NCI-H345 (cell line): ENCODE results near the gene FBXO38.

Source experiments
- DNase-seq: peaks from one replicate; lab custom pipeline; 2025; lab: John Stamatoyannopoulos, UW

Gene FBXO38, protein sequence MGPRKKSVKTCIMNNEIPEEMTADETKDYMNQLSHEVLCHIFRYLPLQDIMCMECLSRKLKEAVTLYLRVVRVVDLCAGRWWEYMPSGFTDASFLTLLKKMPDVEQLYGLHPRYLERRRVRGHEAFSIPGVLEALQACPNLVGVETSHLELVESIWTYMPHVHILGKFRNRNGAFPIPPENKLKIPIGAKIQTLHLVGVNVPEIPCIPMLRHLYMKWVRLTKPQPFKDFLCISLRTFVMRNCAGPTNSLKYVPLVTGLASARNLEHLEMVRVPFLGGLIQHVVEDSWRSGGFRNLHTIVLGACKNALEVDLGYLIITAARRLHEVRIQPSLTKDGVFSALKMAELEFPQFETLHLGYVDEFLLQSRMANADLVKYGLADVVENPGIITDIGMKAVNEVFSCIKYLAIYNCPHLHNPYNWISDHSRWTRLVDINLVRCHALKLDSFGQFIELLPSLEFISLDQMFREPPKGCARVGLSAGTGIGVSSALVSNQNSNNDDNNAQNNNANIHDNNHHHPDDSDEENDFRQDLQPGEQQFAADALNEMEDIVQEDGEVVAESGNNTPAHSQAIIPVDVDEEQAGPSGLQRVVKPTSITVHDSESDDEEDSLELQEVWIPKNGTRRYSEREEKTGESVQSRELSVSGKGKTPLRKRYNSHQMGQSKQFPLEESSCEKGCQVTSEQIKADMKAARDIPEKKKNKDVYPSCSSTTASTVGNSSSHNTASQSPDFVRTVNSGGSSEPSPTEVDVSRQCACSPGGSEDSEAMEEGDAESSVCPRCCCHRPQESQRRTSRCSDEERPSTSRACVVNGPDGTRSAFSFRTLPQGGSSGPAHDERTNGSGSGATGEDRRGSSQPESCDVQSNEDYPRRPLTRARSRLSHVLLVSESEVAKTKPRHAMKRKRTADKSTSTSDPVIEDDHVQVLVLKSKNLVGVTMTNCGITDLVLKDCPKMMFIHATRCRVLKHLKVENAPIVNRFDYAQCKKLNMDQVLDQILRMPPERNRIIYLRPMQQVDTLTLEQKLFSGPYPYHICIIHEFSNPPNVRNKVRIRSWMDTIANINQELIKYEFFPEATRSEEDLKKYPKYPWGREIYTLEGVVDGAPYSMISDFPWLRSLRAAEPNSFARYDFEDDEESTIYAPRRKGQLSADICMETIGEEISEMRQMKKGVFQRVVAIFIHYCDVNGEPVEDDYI

DNA sequence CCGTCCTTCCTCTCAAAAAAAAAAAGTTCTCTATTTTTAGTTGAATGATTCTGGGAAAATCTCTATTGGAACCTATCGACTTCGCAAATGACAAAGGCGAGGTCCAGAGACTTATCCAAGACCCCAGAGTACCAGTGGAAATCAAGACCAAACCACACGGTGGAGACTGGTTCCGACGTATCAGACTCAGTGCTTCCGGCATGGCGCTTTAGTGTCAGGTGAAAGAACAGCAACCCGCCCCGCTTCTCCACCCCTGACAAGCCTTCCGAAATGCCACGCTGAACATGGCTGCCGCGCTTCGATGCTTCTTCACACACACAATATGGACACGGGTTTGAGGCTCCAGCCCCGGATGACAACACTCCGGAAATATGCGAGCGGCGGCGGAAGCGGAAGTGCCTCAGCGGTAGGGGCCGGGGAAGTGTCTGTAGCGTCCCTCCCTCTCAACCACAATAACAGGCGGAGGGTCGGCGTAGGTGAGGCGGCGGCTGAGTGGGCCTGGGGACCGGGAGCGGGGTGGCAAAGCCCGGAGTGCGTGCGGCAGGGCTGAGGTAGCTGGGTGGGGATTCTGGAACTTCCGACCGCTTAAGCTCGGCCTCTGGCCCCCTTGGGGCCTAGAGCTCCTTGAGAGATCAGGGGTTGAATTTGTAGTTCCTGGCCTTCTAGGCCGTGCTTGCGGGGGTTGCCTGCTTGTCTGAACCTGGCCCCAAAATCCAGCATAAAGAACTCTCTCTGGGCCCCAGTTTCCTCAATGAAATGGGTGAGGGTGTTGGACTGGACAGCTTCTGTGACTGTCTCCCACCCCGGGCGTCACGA, at the start of gene FBXO38:
Gene FBXO38 (plus strand): TSS at position 395 of the 816 bp plus-strand sequence. CDS start 10,819 bp downstream, outside the sequence.
- DNase-seq = peak; percentile 99

DNA sequence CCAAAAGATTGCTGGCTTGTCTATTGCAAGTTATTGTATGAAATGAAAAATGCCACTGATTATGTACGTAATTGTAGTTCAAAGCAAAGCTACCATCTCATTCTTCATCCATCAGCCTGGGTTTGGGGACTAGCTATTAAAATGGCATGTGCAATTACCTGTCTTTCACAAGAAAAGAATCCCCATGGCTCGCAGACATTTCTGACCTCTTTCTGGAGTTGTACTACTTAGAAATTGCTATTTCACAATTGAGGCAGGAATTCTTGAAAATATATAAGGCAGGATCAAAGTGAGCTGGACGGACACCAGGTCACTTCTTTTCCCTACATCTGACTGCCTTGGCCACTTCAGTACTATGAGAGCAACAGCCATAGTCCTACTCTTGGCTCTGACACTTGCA, 48.5 kb upstream of the FBXO38 start, which contains the start of gene SPINK9:
Gene SPINK9 (plus strand): TSS at position 301 of the 400 bp plus-strand sequence. CDS start 55 bp downstream, at position 356.
- DNase-seq = no peak

DNA sequence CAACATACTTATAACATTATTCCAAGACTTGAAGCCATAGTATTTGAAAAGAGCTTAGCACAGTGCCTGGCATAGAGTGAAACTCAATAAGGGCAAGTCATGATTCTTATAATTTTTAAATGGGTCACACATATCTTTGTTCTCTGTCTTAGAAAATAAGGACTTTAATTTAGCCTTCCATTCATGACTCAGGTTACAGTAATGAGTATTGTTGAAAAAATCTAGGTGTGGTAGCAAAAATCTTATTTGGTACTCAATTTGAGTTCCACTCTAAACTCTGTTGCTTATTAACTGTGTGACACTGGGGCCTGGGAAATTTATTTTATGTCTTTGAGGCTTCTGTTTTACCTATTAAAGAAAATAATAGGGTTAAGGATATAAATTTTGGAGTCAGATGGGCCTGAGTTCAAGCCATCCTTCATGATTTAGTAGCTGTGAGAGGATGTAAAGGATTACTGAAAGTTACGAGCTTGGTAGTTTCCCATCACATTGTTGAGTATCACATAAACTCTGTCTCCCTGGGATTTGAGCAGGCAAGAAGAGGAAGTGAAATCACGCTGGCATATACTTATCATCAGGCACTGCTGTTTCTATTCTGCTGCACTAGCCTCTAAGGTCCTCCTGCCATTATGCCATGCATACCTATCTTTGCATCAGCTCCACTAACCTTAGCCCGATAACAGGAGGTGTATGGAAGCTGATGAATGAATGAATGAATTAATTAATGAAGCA, 46.9 kb upstream of the FBXO38 start:
- no peak for DNase-seq

DNA sequence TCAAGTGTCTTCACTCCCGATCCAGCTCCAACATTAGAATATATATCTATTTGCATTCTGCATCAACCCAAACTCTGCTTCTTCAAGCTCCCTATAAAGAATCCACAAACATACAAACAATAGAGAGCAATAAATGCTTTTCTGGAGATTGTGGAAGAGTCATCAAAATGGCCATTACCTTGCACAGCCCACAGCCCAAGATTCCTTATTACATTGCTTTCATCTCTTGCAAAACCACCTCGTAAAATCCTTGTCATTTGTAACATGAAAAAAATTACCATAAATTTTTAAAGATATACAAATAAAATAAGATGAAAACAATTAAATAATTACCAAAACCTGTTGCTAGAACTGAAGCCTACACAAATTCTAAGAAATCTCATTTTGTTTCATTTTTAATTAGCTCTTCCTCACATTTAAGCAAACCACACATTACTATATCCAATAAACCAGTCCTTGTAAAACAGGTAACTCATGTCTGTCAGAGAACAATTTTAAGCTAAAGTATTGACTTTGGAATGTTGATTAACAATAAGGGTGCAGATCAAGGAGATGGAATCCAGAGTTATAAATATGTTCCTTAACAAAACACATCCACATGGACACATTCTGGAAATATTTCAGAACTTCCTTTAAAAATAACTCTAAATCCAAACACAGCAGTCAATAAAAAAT, 41.2 kb upstream of the FBXO38 start:
- DNase-seq = no peak

DNA sequence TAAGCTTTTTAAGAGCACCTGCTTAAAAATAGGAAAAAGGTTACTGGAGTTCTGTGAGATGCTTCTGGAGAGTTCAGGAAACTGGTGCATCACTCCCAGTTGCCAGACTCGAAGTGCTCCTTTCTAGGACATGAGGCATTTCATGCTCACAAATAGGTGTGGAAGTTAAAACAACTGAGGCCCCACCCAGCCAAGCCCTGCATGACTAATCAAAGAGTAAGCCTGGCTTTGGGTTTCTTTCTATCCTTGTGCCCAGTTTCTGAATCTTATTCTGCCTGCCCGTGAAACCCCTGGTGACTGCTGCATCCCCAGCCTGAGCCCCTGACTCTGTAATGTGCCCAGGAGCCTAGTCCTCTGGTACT, 40.7 kb upstream of the FBXO38 start:
- DNase-seq = no peak

DNA sequence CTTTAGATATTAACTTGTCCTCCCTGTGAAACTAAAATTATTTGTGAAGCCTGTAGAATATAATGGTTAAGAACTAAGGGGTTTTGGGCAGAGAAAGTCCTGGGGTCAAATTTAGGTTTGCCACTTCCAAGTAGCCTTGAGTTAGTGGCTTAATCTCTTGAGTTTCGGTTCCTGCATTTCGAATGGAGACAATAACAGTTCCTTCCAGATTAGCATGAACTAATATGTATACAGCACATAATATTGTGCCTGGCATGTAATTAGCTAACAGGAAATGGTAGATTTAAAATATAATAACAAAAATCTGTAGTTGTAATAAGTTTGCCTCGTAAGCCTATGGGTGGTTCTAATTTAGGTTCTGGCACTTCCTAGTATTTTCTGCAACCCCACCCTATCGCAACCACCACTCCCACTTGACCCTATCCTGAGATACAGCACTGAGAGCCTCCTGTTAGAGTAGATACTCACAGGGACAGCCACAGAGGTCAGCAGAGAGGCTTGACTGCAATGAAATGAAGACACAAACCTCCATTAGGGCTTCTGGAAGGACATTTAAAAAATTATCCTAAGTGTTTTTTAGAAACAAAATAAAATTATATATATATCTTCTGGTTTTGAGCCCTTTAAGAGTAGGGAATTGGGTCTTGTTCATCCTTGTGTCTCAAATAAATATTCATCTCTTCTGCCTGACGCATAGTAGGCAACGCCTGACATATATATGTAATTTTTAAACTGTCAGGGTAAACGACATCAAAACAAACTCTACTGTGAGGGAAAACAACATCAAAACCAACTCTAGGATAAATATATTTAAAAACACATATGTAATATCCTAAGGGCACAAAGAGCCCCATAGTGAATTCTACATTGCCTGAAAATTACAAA, 39.9 kb upstream of the FBXO38 start:
- no peak for DNase-seq

DNA sequence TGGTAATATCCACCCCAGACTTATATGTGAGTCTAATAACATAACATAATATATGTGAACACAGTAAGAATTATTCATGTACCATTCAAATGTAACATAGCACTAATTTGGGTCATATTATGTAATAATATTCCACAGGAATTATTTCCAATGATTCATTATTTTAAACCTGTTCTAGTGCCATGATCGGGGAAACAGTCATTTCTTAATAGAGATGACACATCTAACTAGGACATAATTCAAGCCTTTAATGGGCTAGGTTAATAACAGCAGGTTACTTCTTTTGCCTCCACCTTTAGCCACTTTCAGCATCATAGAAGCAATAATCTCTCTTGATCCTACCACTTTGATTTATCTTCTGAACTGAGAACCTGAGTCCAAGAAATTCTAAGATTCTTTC, 36.1 kb upstream of the FBXO38 start:
- no peak for DNase-seq

DNA sequence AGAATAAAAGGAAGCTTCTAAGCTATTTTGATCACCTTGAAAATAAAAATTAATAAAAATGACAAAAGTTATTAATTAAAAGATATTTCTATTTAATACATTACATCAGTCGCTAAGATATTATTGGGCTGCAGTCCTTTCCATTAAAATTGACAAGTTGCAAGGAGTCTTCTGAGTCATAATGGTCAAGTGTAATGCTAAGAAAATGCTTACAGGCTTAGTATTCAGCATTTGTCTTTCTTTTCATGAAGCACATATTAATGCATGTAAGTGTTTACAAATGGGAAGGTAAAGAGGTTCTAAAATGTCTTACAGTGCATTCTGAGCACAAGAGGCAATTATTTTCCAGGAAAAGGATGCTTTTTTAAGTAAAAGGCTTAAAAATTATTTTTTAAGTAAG, 31.1 kb upstream of the FBXO38 start:
- no peak for DNase-seq

DNA sequence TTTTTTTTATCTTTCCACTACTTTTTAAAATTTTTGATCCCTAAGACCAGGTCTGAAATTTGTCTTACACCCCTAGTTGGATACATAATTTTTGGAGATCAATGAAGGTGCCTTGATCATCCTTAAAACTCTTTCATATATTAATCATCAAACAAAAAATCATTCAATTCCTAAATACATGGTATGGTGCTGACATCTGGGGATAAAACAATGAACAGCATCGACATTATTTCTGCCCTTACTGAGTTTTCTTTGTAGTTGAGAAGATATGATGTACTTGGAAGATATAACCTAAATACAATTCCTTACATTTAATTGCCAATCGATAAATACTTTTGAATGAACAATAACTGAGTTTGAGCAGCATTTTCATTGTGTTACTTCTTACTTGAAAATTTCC, 30.1 kb upstream of the FBXO38 start:
- DNase-seq = no peak

DNA sequence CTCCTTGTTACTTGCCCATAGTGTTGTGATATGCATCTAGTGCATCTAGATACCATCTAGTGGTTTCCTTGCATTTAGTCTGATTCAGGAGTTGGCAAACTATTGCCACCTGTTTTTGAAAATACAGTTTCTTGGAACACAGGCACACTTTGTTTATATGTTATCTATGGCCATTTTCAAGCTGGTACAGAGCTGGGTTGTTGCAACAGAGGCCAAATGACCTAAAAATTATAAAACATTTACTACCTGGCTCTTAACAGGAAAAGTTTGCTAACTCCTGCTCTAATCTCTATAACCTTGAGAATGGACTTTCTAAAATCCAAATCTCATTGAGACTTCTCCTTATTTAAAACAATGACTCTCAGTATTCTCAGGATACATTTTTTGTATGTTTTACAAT, 19.4 kb upstream of the FBXO38 start:
- DNase-seq = no peak

DNA sequence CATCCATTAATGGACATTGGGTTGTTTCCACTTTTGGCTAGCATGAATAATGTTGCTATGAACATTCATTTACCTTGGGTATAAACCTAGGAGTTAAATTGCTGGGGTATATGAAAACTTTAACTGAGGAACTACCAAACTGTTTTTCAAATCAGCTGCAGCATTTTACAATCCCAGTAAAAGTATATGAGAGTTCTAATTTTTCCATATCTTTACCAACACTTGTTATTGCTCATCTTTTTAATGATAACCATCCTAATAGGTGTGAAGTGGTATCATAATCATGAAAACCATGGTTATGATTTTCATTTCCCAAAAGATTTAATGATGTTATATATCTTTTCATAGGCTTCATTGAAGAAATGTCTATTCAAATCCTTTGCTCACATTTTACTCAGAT, 15.5 kb upstream of the FBXO38 start:
- no peak for DNase-seq

DNA sequence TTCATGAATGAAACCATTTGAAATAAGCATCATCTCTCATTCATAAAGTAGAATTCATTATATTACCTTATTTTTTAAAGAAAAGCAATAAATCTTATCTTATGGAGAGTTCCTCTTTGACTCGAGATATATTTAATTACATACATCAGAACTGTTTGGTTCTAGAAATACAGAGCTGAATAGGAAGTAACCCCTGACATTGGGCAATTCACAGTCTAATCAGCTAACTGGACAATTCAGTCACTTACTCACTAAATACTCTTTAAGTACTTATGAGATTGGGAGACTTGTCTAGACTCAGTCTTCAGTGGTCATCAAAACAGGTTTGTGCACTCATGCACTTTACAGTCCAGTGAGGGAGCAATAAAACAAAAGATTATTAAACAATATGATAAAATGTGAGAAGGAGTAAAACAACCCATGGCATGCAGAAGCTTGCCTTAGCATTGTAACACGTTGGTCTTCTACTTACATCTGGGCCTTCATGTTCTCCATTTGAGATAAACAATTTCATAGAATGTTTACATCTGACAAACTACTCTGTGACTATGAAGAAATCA, 11.5 kb upstream of the FBXO38 start:
- DNase-seq = no peak

DNA sequence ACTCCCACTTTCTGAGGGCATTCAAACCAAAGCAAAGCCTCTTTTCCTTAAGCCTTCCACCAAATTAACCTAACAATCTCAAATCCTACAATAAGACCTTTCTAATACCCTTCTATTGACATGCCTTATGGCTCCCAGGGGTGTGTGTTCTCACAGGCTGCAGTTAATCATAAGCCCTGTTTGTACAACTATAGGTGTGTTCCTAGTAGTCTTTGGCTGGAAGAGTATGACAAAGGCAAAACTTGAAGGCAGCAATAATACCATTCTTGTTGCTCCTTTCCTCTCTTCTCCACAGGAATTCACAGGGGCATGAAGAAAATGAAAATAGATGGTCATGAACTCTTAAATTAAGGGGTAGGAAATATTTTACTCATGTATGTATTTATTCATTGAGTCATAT, 10.9 kb upstream of the FBXO38 start:
- DNase-seq = no peak

DNA sequence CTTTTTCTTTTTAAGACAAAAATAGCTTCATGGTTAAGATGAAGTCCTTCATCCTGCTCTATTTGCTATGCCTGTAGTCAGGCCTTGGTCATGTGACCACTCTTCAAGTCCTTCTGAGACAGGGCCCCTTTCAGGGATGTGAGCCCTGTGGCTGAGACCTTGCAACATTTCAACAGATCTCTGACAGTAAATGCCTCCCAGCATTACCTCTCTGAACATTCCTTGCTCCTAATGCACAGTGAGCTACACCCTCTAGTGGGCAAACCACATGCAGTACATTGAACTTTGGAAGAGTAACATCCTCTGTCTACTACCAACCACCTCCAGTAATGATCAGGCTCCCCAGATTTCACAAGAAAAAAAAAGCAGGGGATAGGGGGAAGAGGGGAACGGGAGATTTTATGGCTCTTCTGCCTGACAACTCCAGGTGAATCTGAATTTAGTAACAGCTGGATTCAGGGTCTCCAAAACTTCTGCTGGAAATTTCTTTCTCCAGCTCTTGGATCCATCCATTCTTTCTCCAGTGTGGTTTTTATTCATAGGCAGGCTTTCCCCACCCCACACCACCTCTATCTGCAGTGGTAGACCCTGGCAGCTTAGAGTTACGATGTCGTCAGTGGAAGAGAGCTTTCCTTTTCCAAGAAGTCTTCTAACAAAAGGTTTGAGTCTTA, 8.9 kb upstream of the FBXO38 start:
- peak; percentile 54 for DNase-seq

DNA sequence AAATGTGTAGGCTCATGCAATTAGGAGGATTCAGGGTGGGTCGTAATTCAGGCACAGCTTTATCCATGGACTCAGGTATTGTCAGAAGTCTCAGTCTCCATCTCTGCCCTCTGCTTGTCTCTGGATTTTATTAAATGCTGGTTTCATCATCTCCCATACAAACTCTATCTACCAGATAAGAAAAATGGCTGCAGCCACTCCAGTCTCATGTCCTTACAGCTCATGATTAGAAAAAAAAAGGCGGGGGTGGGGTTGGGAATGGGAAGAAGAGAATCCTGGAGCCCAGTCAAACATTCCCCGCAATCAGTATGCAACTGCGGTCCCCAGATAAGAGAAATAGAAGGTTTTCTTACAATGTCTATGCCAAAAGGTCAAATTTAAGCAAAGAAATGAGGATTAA, 7.6 kb upstream of the FBXO38 start:
- no peak for DNase-seq

DNA sequence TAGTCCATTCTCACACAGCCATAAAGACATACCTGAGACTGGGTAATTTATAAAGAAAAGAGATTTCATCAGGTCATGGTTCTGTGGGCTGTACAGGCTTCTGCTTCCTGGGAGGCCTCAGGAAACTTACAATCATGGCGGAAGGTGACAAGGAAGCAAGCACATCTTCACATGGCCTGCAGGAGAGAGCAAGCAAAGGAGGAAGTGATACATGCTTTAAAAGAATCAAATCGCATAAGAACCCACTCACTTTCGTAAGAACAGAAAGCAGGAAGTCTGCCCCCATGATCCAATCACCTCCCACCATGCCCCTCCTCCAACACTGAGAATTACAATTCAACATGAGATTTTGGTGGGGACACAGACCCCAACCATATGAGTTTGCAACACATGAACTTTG, 5.1 kb upstream of the FBXO38 start:
- DNase-seq = no peak

DNA sequence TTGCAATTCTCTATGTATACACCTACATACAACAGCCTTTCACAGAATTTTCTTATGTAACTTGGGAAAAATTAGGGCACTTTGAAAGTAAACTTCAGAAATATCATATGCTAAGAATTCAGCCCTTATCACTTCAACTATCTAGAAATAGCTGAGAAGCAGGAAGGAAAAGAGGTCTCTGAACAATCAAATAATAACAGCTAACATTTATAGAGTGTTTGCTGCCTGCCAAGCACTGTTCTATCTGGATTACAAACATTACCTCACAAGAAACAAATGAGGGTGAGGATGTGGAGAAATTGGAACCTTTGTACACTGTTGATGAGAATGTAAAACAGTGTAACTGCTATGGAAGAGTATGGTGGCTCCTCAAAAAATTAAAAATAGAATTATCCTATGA, 4.4 kb upstream of the FBXO38 start:
- no peak for DNase-seq

DNA sequence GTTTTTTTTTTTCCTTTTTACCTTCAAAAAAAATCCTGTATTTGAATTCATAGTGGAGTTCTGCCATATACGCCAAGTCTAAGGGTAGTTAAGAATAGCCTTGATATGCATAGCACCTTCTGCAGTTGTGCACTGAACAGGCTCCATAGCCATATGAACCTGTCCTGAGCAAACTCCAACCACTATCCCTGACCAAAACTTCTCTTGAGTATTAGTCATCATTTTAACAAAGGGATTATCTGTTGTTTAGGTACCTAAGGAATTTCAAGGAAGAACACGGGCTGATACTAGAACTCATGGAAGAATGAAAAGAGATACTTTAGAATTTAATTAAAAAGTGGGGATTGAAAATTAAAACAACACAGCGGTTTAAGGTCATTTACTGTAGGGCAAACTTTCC, 1.9 kb upstream of the FBXO38 start:
- DNase-seq = no peak
